Erythroblast (primary cell): ENCODE data around the gene ADGRG3.

ENCODE experiments used
- GATA1 ChIP-seq: IDR thresholded peaks from 2 replicates; pipeline ENCODE4 v1.6.1; 2011; ENCODE audit warnings: low read depth, mild to moderate bottlenecking, control low read depth, low read length, moderate library complexity
- POLR2A ChIP-seq: IDR thresholded peaks from 2 replicates; pipeline ENCODE4 v1.6.1; 2011; ENCODE audit warnings: mild to moderate bottlenecking, low read length

DNA sequence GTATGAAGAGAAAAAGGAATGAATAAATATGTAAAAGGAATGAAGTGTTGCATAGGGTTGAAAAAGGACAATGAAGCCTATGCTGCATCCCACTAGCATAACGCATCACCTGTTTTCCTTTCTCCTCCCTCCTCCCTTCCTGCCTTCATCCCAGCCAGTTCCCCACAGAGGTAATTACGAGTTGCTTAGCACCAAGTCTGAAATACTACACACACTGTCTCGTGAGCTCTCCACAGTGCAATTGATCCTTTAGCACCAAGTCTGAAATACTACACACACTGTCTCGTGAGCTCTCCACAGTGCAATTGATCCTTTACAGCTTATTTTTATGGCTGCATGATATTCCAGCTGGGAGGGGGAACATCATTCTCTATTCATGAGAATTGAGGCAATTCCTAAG lies 25.4 kb downstream of the ADGRG3 start:
- TF ChIP-seq POLR2A (no peak), GATA1 (no peak)
